Activated gamma-delta T cell treated with Interleukin-2 at 50 U/mL for 16 hours (primary cell): ENCODE data around the gene UNC79.

Experiments
- DNase-seq: peaks from one replicate; pipeline ENCODE4 v3.0.0-alpha.2; 2020

UNC79 gene

GRCh38 chr14:93675651-93676050 is 244.9 kb downstream of the UNC79 start:
- DNase-seq: no peak

DNA sequence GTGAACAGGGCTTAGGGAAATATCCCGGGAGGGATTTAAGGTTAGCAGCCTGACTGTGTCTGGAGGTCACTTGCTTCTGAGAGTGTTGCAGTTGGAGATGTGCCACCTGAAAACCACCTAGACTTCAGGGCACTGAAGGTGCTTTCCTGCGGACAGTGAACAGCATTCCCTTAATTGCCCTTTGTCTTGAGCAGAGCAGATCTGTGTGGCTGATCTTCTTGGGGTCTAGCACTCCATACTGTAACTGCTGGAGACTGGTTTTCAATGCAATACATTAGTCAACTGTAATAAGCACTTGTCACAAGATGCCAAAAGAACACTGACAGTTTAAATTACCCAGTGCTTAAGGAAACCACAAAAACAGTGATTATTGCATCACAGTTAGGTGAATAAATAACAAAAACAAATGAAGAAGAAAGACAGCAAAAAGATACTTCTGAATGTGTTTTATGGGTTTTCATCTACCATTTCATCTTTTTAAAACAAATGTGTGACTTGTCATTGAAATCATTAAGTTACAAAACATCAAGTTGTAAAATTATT is 245.7 kb downstream of the UNC79 start:
- no peak for DNase-seq

GRCh38 chr14:93682459-93682858 is 251.7 kb downstream of the UNC79 start:
- DNase-seq: no peak

DNA sequence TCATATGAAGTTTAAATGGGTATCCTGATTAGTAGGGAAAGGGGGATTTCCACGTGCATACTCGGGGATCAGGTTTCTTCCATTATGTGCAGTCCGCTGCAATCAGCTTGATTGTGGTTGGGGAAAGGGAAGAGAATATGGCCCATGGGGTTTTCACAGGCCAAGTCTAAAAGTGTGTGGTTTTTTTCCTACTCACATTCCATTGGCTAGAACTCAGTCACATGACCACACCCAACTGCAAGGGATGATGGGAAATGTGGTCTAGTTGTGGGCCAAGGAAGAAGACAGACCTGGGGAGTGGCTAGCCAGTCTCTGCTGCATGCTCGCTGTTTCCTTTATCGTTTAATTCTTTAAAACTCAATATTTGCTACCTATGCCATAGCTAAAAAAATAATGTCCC is 252.5 kb downstream of the UNC79 start:
- DNase-seq: no peak

DNA sequence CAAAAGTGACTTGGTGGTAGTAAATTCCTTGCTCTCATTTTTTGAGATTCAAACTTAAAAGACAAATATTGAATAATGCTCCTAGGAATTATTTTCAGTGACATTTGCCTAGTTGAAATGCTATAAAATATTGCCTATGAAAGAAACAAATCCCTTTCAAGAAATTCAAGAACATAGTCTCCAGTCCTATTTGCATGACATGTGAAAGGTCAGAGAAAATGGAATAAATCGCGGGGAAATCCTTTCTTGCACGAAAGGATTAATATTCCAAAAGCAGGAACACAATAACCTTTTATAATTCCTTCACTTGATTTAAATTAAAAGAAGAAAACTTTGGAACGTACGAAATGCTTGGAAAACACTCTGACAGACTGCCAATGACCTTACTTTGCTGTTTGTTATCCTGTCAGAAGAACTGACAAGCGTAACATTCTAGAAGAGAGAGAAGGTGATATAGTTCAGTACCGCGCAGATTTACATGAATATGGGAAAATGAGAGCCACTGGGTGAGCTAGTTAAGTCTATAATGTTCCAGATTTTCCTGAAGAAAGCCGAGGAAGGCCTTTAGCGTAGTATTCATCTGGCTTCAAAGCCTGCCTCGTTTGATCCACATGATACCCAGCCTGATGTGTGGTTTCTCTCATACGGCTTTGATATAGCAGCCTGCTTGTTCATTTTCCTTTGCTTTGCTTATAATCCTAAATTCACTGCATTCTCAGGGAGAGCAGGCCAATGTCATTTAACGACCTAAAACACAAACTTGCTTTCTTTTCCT is 254.6 kb downstream of the UNC79 start:
- DNase-seq: no peak

GRCh38 chr14:93686268-93686667 is 255.5 kb downstream of the UNC79 start:
- DNase-seq: no peak

- DNase-seq: no peak
Measured at GRCh38 chr14:93688239-93688666, 257.5 kb downstream of the UNC79 start.

DNA sequence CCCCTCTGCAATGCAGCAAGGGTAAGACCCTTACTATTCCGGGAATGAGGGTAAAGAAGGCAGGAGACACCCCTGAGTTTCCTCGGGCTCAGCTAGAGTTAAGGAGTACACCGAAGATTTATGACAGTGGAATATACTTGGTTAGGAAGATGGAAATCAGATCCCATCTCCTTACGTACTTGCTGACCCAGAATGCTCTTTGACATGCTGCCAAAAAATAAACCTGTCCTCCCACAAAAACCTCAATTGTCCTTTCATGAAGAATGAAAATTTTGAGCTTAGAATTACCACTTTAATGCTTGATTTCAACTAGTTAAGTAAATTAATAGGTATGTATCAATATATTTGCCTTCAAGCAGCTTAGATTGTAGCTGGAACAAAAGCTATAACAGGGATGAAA is 258.1 kb downstream of the UNC79 start:
- DNase-seq: no peak

DNA sequence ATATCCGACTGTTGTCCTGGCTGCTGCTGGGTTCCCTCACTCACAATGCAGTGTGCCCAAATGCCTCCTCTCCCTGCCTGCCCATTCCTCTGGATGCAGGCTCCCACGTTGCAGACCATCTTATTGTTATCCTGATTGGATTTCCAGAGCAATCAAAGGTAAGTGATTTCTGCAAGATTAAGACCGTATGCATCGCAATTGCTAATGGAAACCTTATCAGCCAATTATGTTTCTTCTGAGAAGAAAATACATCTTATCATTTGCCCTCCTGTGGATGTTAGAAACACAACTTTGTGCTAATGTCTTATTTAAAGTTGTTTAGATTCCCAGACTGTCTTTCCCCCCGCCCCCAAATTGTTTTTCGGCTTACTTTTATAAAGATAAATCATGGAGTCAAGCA is 259.4 kb downstream of the UNC79 start:
- DNase-seq: no peak

DNA sequence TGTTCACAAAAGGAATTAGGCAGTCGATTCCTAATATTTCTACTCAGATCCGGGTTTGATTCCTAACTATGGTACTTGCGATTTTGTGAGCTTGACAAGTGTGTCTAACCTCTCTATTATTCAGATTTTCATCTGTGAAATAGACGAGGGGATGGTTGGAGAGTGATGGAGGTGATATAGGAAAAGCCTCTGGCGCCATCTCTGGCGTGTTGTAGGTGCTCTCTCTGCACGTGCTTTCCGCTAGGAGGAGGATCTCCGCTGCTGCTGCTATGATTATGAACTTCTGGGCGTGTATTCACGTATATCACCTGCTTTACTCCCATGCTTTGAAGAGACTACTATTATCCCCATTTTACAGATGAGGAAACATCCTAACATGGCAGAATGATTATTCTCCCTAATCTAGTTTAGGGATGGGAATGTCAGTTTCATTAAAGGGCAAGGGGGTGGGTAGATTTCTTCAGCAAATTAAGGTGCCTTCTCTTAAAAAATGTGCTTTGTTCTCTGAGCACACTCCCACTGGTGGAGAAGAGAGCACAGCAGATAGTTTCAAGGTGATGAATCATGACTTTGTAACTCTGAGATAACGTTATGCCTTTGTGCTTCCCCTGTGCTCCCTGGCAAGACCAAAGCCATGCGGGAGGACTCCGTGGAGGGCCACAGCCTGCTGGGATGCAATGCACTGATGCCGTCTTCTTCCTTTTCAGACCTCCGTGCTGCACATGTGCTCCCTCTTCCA is 260.5 kb downstream of the UNC79 start:
- no peak for DNase-seq

DNA sequence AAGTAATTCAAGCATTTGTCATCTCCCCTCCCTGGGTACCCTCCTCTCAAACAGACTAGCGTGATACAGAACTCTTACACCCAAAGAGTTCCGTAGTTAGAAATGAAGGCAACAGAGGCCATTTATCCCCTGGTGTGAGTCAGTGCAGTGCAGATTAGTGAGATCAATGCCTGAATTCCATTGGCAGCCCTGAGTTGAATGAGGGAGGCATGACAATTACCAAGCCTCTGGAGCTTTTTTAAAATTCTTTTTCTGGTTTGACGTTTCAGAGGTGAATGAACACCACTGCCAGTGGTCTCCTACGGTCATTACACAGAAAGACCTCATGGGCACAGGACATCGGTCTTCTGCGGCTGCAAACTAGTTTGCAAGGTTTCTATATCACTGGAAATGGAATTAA is 263.2 kb downstream of the UNC79 start:
- no peak for DNase-seq

GRCh38 chr14:93700928-93701327 is 270.2 kb downstream of the UNC79 start:
- no peak for DNase-seq

DNA sequence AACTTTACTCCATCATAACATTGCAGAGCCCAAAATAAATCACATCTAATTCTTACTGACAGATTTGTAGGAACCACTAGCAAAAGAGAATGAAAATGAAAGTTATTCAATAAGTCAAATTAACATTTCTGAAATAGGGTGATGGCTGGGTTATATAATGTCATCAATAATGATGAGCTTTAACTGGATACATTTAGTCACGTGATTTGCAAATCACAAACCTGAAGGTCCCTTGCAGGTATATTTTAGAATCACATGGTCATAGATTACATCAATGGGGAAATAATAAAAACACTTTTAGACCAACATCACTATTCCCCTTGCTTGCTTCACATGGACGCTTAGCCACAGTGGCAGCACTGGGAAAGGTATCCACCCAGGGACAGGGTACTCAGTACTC is 270.8 kb downstream of the UNC79 start:
- DNase-seq: no peak

GRCh38 chr14:93702946-93703345 is 272.2 kb downstream of the UNC79 start:
- DNase-seq: no peak

- DNase-seq: no peak
Measured at GRCh38 chr14:93703941-93704340, 273.2 kb downstream of the UNC79 start.

GRCh38 chr14:93705513-93706156 is 274.9 kb downstream of the UNC79 start:
- no peak for DNase-seq

DNA sequence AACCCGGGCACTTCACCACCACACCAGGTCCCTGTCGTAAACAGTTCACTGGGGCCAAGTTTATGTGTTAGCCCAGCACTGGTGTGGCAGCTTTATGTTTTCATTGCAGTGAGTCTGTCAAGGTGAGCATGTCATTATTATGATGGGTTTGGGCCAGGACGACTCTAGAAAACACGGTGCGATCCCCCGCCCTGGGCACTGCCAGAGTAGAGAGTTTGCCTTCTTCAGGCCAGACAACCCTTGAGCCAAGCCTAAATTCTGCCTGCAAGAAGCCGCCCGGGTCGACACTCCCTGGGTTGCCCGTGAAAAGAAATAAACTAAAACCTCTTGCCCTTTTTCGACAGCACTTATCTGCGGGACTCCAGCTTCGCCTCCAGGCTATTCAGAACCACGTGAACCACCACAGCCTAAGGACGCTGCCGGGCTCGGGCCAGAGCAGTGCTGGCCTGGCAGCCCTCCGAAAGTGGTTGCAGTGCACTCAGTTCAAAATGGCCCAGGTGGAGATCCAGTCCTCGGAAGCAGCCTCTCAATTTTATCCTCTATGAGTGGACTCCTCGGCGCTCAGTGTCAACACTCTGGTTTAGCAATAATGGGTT is 275.7 kb downstream of the UNC79 start:
- no peak for DNase-seq

DNA sequence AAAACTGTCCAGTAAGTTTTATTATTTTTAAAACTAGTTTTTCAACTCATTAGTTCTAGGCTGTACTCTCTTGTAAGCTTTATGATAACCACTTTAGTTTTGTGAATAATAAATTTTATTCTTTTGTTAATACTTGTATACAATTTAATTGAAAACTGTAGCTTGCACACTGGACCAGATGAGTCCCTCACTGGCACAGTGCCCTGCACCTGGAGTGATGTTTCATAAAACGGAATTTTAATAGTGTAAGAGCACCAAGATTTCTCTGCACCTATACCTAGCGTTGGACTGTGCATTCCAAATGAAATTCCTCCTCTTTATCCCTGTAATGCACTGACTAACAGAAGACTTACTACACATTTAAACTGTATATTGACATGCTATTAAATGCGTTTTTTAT is 276.7 kb downstream of the UNC79 start:
- DNase-seq: no peak

DNA sequence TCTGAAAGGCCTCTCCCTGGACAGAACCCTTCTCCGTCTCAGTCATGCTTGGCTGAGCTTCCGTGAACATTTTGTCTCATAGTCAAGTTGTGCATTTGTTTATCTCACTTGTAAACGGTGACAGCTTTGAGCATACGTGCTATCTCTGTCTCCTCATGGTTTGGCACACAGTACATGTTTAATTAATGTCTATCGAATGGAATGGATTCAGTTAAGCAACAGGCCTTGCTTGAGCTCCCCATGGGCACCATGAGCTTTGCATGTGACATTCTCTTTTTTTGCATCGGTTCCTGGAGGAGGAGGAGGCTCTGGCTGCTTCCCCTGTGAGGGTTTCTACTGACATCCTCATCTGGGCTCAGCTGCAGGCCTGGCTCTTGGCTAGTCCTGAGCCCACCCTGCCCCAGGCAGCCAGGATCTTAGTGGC is 277.6 kb downstream of the UNC79 start:
- DNase-seq: no peak

DNA sequence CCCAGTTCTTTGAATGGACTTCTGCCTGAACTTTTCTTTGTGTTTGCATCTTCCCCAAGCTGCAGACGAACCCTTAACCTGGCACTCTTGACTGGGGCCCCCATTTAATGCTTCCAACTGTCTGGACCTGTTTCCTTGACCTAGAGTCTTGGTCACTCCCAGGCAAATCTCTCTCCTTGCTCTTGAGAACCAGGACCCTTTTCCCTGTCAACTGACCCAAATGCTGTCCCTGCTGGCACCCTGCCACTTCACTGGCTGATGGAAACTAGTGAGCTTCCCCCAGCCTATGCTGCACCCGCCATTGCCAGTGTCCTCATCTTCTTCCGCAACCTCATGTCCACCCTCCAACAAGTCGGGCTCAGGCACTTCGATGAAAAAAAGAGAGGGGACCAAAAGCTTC is 278.1 kb downstream of the UNC79 start:
- DNase-seq: no peak

DNA sequence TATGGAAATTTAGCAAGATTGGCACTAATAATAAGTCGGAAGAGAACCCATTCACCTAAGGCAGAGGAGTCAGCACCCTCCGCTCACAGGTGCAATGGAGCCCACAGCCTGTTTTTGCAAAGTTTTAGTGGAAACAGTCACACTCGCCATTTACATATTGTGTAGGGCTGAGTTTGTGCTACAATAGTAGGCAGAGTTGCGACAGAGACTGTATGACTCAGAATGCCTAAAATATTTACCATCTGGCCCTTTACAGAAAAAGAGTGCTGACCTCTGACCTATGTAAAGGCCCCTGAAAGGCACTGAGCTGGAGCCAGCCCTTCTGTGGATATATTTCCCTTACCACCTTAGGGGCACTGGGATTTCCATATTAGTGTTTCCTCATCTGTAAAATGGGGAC is 278.5 kb downstream of the UNC79 start:
- DNase-seq: no peak

DNA sequence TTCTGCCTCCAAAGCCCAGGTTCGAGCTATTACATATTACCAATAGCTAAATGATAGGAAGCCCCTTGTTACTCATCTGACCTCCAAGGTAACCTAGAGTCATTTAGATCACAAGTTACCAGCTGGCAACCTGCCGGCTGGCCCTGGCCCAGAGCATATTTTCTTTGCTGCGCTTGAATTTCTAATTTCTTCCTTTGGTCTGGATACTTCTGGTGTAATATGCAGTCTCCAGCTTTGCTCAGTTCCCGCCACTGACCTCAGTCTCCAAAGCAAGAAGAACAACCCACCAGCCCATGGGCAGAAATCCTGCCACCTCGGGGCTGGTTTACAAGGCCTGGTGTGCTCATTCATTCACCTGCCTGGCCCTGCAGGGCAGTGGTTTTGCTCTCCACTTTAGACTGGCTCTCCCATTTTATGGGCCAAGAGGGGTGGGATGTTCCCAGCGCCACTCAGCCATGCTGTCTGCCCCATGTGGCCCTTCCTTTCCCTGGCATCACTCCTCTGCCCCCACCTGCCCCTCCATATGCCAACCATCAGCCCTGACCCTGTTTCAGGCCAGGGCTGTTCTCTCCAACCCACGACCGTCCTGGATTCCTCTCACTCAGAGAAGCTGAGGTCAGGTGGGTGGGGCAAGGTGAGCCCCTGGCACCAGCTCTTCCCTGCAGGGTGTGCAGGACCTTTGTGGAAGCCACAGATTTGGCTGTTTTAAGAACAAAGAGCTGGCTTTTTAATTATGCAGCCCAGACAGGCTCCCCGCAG is 281.5 kb downstream of the UNC79 start:
- DNase-seq: no peak
